ENCODE data around the gene ELP4.
A peak's percentile ranks its signal among the peaks of the same experiment; 100 is the strongest.

The ELP4 gene

GRCh38 chr11:31792036-31792435 lies 282.5 kb downstream of the ELP4 start:
- no peak overlapping the region for H3K4me3 ChIP-seq (ENCODE audit: low read length)
- DNase-seq (ENCODE audit: low read depth, low spot score): no peak

DNA sequence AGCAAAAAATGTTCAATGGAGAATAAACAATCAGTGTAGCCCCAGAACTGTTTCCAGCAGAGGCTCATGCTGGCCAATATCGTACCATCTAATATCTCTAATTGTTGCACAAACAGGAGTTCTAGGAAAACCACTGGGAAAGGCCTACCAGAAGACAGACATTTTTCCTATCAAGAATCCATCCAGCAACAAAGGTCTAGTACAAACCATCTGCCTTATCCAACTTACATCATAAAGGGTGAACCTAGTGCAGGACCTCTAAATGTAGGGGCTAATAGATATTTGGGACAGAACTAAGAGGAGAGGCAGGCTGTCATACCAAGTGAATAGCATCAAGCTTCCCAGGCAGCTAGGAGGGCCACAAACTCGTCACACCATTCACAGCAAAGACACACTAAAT lies 282.9 kb downstream of the ELP4 start:
- DNase-seq (ENCODE audit: low read depth, low spot score): no peak

DNA sequence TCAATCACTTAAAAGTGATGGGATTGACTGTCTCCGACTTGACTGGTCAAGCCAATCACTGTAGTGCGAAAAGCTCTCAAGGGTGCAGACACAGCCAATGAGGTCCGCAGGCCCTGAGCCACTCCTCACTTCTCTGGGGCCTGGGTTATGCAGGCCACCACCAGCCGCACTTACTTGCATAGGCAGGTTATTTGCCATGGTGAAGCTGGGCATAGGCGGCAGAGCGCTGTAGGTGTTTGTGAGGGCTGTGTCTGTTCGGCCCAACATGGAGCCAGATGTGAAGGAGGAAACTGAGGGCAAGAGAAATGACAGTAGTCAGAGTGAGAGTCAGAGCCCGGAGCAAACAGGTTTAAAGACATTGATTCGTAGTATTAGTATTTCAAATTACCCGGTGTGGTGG lies 283.7 kb downstream of the ELP4 start:
- no peak overlapping the region for H3K4me3 ChIP-seq (ENCODE audit: low read length)
- DNase-seq (ENCODE audit: low read depth, low spot score): no peak

More for the DNA sequence above, 282.9 kb downstream of the ELP4 start:
- no peak overlapping the region for H3K4me3 ChIP-seq (ENCODE audit: low read length)

- DNase-seq (ENCODE audit: low read depth, low spot score): no peak
- H3K4me3 ChIP-seq (ENCODE audit: low read length): no peak overlapping the region
Measured at GRCh38 chr11:31794548-31794947, 285.0 kb downstream of the ELP4 start.

GRCh38 chr11:31795706-31796498 lies 286.3 kb downstream of the ELP4 start:
- no peak overlapping the region for H3K4me3 ChIP-seq (ENCODE audit: low read length)
- DNase-seq (ENCODE audit: low read depth, low spot score): no peak

DNA sequence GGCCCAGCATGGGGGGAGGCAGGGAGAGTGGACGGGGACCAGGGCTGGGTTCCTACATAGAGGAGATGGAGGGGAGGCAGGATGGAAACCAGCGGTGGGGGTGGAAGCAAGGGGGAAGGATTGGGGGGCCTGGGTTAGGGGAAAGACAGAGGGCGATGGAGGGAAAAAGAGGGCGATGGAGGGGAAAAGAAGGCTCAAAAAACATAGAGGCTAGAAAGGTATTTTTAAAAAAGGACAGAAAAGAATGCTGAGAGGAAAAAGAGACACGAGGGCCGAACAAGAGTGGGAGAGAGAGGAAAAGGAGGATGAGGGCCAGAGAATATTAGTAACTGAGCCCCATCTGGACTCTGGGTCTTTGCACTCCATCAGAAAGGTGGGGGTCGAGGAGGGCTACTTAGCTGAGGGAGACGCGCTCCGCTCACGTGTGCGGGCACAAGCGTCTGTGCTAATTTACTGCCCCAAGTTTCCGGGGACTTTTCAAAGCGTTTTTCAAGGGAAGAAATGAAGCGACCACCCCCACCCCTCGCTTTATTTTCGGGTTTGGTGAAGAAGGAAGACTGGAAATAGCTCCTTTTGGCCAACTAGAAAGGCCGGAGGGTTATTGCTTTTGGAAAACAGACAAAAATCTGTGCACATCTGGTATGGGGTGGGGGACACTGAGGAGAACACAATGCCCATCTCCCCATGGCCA lies 287.1 kb downstream of the ELP4 start:
- DNase-seq (ENCODE audit: low read depth, low spot score): no peak
- H3K4me3 ChIP-seq (ENCODE audit: low read length): no peak overlapping the region

DNA sequence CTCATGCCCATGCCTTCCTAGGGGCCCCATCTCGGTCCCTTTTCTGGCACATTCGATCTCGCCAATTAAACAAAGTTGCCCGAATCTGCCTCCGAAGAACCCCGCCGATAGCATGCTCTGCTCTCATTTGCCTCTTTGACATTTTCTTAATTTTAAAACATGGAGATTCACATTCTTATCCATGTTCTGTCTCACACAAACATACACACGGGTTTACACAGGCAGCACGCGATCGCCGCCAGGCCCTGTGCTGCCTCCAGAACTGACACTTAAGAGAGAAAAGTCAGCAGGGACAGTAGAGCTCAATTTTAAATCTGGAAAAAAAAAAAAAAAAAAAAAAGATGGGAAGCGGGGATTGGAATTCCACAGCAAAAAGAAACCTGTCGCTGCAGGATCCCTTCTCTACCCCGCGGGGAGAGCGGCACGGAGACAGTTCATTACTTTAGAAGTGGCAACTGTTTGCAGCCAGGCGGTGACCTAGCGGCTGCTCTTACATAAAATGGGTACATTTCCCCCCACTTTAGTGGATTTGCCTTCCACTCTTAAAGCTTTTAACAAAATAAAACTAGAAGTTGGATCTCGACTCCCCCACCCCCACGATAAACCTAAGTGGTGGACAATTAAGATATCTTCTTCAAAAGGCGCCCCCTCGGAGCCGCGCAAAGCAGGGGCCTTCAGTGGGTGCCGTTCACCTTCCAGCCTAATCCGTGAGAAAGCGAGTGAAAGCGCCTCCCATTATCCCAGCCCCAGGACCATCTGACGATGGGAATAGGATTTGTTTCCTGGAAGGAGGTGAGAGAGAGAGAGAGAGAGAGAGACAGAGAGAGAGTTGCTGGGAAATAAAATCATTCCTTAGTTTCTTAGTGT lies 287.9 kb downstream of the ELP4 start:
- no peak for DNase-seq (ENCODE audit: low read depth, low spot score)
- no peak overlapping the region for H3K4me3 ChIP-seq (ENCODE audit: low read length)

GRCh38 chr11:31798057-31798553 lies 288.5 kb downstream of the ELP4 start:
- H3K4me3 ChIP-seq (ENCODE audit: low read length): no peak overlapping the region
- no peak for DNase-seq (ENCODE audit: low read depth, low spot score)

GRCh38 chr11:31798554-31799434 lies 289.2 kb downstream of the ELP4 start:
- no peak for DNase-seq (ENCODE audit: low read depth, low spot score)
- no peak overlapping the region for H3K4me3 ChIP-seq (ENCODE audit: low read length)

DNA sequence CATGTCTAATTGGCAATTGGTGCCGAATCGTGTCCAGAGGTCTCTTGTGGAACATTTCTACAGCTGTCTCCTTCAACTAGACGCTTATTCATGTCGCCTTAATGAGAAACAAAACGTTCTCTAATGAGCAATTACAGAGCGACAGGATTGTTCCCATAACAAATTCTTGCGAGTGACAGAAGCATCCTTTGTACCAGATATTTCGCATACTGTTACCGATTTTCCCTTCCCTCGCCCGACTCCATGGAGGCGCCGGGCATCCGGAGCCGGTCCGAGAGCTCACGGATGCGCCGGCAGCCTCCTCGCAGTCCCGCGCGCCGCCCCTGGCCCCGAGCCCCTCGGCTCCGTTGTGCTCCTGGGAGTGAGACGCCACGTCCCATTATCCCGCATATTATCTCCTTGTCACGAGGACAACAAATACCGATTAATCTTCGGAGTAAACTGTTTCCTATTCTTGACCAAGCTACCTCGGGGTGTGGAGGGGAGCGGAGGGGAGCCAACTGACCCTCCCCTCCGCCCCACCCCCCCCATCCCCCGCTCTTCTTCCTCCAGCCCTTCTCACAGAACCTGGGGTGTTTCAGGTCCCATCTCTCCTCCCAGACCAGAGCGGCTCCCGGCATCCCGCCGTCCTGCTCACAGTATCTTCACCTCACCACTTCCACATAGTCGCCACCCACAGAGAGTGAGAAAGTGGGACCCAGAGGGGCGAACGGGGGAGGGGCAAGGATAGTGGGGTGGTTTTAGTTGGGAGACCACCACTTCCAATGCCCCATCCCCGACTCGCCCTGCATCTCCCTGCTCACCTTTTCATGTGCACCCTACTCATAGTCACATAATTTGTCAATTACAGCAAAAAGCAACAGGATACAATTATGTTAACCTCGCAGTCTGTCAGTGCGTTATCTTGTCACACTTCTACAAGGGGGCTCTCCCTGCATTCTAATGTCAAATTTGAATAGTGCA lies 290.1 kb downstream of the ELP4 start:
- no peak overlapping the region for H3K4me3 ChIP-seq (ENCODE audit: low read length)
- no peak for DNase-seq (ENCODE audit: low read depth, low spot score)

DNA sequence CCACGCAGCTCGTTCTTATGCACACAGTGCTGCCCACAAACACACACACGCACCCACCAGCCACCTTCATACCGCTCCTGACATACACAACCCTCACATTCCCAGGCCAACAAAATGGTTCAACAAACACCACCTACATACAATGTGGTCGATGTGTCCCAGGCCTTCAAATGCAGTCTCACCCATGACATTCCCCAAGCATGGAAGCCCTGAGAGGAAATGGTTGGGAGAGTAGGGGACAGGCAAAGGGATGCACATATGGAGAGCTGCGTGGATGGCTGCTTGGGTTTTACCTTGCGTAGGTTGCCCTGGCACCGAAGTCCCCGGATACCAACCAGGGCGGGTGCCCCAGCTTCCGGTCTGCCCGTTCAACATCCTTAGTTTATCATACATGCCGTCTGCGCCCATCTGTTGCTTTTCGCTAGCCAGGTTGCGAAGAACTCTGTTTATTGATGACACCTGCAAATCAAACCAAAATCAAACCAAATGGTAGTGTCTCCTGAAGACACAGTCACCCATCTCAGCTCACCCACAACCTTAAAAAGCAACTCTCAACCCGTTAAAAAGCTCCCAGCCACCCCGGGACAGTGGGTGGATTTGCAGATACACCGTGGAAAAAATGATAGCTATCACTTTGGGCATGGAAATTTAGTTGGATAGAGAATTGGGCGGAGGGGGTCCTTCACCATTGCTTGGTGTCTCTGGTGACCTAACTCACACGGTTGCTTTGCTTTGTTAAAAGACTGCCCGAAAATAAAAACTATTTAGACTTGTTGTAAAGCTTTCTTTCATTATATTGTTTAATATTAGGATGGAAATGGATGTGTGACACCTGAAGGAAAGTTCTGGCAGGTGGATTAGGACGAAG lies 291.1 kb downstream of the ELP4 start:
- H3K4me3 ChIP-seq (ENCODE audit: low read length): no peak overlapping the region
- no peak for DNase-seq (ENCODE audit: low read depth, low spot score)

GRCh38 chr11:31801298-31801702 lies 291.7 kb downstream of the ELP4 start:
- H3K4me3 ChIP-seq (ENCODE audit: low read length): no peak overlapping the region
- DNase-seq (ENCODE audit: low read depth, low spot score): no peak

GRCh38 chr11:31802000-31802551 lies 292.5 kb downstream of the ELP4 start:
- H3K4me3 ChIP-seq (ENCODE audit: low read length): no peak overlapping the region
- no peak for DNase-seq (ENCODE audit: low read depth, low spot score)

GRCh38 chr11:31802609-31802989 lies 293.0 kb downstream of the ELP4 start:
- DNase-seq (ENCODE audit: low read depth, low spot score): no peak
- no peak overlapping the region for H3K4me3 ChIP-seq (ENCODE audit: low read length)

- DNase-seq (ENCODE audit: low read depth, low spot score): peak; percentile 29
- no peak overlapping the region for H3K4me3 ChIP-seq (ENCODE audit: low read length)
Measured at GRCh38 chr11:31802990-31803812, 293.6 kb downstream of the ELP4 start.
